Activated CD4-positive, alpha-beta T cell treated with anti-CD3 and anti-CD28 coated beads, Interleukin-10, Interleukin-2, amounts not matched to agents 100 ng/mL and 50 ng/mL, durations not matched to agents 16 hours and 8 hours (primary cell): ENCODE measurements around the gene WWC2.
"Not testable (repeated sequence)": the region's sequence is repeated elsewhere in the genome, so short reads cannot be mapped to it uniquely, and the experiment has no call there.

Experiments
- DNase-seq: peaks from one replicate; pipeline ENCODE4 v3.0.0-alpha.2; 2020

Gene WWC2

DNA sequence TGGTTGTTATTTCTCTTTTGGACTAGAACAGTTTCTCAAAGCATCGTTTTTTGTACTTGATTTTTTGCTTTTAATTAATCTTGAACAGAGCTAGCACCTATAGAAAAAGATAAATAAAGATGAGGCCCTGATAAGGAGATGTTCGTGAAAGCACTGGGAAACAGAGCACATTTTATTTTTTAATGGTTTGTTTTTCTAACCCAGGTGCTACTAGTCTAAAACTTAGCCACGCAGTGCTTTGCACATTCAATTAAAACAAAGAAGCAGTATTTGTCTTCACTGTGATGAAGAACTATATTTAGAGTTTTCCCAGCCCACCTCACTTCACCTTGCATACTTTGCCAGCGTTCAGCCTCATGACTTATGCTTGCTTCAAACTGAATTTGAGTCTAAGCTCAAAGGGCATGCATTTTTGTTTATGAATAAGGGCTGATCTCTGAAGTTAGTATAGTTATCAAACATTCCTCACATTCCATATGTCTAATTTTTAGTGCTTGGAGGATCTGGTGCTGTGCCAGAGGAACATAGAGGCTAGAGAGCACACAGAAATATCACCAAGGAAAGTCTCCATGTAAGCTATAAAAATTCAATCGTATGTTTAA is 76.7 kb downstream of the WWC2 start:
- no peak for DNase-seq

DNA sequence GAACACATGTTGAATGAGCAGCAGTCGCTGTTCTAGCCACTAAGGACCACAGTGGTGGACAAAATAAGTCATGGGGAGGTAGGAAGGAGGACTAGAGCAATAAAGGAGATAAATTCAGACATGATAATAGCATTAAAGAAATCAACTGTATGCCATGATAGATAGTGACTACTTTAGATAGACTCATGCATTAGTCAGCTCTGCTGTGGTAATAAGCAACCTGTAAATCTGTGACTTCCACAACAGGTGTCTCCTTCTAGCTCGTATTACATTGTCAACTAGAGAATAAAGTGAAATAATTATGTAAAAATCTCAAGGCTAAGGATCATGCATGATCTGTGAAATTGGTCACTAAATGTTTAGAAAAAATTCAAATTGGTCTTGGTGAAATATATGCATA is 77.9 kb downstream of the WWC2 start:
- DNase-seq: no peak

DNA sequence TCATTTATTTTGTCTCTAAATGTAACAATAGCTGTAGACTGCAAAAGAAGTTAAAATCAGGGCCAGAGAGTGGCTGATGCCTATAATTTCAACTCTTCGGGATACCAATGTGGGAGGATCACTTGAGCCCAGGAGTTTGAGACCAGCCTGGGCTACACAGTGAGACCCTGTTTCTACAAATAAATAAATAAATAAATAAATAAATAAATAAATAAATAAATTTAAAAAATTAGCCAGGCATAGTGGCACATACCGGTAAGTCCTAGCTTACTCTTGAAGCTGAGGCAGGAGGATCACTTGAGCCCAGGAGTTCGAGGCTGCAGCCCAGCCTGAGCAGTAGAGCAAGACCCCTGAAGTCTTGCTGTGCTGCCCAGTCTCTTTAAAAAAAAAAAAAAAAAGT is 79.1 kb downstream of the WWC2 start:
- DNase-seq: no peak

DNA sequence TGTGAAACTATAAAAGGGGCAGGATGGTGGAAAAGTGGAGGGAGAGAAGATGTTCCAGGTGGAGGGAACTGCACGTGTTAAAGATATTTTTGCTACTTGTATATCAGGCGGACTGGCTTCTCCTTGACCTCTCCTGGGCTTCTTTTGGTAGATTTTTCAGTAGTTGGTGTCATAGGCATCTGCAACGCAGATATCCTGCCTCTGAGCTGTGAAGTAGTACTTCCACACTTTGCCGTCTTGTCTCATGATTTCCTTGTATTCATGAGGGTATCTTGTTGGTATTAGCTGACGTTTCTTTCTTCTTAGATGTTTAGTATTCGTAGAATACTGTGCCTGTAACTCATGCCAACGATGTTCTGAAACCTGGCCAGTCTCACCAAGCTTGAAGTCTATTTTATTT is 81.0 kb downstream of the WWC2 start:
- DNase-seq: no peak

DNA sequence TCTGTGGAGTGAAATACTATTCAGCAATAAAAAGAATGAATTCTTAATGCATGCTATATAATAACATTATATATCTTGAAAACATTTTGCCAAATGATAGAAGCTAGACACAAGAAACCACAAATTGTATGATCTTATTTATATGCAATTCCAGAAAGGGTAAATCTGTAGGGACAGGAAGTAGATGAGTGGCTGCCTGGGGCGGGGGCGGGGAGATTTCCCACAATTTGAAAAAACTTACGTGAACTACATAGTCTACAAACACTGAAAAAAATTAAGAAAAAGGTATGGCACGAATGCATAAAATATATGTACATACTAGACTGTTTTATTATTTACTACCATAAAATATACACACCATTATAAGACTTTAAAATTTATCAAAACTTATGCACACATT is 81.6 kb downstream of the WWC2 start:
- no peak for DNase-seq

DNA sequence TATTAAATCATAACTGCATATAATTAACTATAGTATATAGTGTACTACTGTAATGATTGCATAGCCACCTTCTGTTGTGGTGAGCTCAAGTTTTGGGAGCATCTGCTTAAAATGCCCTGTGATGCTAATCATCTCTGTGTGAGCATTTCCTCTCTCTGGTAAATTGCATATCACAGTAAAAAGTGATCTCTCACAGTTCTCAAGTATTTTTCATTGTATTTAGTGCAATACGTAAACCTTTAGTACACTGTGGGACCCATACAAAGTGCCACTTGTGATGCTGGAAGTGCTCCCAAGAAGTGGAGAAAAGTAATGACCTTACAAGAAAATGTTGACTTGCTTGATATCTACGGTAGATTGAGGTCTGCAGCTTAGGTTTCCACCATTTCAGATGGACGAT is 82.0 kb downstream of the WWC2 start:
- no peak for DNase-seq

DNA sequence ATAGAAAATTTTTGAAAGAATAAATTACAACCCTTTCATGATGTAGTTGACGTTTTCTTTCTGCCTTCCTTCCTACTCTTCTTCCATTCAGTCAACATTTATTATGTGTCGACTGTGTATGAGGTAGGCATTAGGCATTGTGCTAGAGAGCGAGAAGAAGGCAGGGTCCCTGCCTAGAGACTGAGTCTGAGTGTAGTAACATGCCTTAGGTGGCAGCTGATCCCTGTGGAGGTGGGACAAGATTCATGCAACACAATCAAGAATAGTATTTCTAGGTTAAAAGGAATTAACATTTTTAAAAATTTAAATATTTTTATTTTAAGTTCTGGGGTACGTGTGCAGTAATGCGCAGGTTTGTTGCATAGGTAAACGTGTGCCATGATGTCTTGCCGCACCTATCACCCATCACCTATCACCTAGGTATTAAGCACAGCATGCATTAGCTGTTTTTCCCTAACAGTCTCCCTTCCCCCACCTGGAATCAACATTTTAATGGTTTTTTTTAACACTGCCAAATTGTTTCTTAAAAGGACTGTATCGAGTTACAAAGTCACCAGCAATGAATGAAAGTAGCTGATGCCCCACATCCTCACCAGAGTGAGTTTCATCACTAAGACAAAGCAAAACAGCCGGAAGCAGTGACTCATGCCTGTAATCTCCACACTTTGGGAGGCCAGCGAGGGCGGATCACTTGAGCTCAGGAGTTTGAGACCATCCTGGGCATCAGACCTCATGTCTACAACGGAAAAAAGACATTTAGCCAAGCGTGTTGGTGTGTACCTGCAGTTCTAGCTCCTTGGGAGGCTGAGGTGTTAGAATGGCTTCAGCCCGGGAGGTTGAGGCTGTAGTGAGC is 84.0 kb downstream of the WWC2 start:
- DNase-seq: peak; percentile 76

DNA sequence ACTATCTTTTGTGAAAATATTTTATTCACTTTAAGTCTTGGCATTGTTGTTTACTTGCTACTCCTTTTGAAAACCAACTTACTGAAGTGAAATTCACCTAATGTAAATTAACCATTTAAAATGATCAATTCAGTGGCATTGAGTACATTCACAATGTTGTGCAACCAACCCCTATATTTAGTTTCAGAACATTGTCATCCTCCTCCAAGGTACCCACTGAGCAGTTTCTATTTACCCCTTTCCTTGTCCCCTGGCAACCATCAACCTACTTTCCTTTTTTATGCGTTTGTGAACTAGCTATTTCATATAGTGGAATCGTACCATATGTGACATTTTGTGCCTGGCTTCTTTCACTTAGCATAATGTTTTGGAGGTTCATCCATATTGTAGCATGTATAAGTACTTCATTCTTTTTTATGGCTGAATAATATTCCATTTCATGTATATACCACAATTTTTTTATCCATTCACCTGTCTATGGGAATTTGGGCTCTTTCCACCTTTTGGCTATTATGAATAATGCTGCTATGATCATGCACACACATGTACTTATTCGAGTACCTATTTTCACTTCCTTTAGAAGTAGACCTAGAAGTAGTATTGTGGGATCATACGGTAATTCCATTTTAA is 85.0 kb downstream of the WWC2 start:
- peak; percentile 42 for DNase-seq

DNA sequence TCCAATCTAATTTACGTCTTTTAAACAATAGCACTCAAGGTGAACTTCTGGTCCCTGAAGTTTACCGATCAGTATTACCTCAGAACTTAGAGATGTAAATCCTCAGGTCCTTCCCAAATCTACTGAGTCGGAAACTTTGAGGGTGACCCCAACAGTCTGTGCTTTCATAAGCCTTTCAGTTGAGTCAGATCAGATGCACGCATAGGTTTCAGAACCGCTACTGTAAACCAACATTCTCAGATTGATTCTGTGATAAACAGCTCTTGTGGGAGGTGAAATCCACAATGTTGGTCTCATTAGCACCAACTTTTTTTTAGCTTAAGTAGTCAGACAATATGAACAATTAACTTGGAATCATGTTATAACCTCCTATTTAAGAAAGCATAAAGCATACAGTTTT is 86.0 kb downstream of the WWC2 start:
- DNase-seq: peak; percentile 82

DNA sequence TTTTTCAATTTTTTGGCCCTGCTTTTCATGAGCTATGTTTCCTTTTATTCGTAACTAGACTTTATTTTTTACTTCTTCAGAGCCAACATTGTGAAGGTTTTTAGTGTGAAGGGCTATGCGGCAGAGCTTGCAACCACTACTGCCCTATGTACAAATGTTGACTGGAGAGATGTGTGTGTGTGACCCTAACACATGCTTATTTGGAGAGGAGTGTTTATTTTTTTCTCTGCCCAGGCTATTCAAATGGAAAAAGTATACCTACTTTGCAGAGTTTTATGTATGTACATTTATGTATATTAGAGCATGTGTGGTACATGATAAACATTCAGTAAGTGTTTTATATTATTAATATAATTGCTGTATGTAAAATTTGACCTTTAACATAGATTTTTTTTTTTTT is 86.5 kb downstream of the WWC2 start:
- no peak for DNase-seq

DNA sequence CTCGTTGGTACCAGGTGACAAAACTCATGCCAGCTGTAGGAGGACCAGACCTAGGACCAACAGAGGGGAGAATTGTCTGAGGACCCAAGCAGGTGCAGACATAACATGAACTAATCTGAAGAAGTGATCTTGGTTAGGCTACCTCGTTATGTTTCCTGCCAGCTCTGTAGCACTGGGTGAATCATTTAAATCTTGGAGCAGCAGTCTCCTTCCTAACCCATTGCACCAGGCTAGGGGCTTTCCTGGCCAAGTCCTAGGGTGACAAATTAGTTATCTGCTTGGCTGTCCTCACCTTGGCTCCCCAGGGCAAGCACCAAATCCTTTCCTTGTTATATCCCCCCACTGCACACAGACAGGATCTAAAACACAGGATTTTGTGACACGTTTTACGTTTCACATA is 87.8 kb downstream of the WWC2 start:
- no peak for DNase-seq

DNA sequence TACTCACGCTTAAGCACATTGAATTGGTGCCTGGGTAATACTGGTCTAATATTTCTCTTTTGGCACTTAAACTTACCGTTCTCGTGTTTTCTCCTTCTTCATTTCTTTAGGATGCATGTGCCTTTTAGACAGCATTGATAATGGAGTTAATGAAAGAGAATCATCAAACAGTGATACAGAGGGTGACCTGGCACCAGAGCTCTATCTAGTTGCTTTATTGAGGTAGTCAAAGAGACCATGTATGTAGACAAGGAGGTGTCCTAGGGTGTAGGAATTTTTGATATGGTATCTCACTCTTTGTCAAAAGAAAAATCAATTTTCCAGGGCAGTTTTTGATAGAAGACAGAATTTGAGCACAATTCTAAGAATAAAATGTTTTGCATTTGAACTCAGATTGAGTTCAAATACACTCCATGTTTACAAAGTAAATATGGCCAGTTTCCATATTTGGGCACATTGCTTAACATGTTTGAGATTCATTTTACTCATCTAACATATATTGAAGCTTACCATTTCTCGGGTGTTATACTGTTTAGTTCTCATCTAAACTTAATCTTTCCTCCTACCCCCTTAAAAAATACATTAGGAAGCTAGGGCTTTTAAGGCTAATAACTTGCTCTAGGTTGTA is 92.0 kb downstream of the WWC2 start:
- DNase-seq: no peak

DNA sequence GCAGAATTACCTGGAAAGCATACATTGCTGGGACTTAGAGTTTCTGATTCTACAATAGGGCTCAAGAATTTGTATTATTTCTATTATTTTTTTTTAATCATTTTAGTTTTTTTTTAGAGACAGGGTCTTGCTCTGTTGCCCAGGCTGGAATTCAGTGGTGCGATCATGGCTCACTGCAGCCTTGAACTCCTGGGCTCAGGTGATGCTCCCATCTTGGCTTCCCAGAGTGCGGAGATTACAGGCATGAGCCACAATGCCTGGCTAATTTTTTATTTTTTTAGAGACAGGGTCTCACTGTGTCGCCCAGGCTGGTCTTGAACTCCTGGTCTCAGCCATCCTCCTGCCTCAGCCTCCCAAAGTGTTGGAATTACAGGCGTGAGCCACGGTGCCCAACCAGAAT is 92.6 kb downstream of the WWC2 start:
- no peak for DNase-seq

DNA sequence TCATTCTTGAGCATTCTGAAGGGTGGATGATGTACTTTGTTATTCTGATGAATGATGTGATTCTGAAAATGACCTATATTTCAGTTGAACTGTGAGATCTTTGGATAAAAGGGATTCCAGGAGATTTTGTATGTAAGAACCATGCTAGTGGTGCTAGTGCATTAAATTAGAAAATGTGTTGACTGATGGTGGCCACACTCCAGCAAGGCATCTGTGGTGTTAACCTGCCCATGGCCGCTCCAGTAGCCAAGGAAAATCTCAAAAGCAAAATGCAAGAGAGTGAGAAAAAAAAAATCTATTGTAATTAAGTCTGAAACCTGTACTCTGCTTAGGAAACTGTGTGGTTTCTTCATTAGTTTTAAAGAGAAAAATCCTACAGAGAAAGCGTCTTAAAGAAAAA is 93.5 kb downstream of the WWC2 start:
- no peak for DNase-seq

DNA sequence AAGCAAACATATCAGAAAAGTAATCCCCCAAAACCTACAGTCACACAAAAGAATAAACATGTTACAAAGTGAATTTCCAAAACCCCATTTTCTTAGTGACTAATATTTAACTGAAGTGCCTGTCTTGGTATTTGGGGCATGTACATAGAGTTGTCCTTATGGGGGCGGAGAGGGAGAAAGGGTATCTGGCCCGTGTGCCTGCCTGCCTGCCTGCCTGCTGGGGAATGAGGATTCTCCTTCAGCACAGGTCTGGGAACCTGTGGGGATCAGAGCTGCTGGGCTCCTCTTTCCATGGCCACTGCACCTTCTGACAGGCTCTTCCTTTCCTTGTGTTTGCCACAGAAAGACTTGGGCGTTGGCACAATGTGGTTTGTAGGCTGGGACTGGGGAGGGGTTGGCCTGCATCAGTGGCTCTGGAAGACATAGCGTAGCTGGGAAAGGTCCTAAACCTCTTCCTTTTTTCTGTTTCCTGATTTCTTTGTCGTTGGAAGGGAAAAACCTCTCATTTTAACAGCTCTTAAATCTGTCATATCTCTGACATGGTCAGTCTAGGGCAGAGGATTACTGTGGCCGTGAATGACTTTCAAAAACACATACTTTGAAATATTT is 94.8 kb downstream of the WWC2 start:
- not testable (repeated sequence) for DNase-seq

DNA sequence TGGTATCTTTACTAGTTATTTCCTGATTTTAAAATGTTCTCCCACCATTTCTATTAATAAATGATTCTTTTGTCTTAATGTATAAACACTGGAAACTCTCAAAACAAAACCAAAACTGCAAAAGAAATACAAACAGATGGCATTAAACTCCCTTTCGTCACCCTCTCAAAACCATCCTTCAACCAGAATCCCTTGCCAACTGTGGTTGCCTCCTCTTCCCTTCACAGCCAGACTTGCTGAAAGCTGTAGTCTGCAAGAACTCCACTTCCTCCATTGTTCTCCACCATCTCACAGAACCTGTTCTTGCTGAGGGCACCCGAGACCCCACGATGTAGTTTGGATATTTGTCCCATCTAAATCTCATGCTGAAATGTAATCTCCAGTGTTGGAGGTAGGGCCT is 96.5 kb downstream of the WWC2 start:
- no peak for DNase-seq

DNA sequence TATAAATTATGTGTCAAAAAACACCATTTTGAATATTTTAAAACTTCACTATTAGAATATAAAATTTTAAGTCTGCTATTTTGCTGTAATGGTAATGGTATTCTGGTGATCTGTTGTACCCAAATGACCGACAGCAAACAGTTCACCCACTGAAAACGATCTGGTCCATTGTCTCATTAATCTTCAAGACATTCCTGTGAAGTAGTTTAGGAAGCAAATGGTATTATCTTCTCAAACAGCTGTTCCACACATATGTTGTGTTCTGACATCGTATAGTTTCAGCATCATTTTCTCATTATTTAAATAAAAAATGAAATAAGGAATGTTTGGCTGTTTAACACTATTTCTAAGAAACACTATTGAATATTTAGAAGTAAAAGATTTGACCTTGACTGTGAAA is 98.1 kb downstream of the WWC2 start:
- DNase-seq: no peak

DNA sequence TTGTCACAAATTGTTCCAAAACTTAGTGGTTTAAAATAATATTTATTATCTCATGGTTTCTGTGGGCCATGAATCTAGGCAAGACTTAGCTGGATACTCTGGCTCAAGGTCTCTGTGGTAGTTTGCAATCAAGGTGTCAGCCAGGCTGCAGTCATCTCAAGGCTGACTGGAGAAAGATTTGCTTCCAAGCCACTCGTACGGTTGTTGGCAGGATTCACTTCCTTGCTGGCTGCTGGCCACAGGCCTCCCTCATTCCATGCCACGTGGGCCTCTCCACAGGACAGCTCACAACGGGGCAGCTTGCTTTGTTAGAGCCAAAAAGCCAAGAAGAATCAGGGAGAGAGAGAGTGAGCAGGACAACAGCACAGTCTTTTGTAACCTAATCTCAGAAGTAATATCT is 101.4 kb downstream of the WWC2 start:
- DNase-seq: no peak

DNA sequence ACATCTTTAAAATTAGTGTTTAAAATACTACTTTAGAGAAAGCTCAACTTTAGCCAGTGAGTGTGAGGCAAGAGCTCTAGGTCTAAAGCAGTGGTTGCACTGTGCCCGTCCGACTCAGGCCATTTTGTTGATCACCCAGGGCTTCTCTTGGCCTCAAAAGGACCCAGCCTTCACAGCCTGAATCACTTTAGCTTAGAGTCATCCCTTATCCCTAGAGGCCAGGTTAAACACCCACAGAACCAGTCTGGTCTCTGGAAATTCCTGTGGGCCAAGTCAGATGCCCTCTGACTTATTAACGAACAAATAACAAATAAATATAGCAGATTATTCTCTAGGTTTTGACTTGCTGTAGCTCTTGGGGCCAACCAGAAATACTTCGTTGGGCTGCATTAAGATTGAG is 102.3 kb downstream of the WWC2 start:
- no peak for DNase-seq

DNA sequence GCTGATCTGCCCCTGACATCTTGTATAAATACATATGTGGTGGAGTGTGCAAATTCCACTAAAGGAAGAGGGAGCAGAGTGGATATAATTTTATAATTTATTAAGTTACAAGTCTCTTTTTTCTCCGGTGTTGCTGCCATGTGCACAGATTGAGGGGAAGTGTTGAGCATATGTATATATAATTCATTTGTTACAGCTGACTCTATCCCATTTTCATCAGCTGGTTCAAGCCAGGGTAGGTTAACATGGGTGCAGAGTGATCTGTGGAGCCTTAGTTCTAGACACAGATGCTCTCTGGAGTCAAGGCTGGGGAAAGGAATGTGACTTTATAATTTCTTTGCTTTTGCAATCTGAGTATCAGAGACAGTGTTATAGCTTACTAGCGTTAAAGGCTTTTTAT is 103.5 kb downstream of the WWC2 start:
- DNase-seq: no peak

DNA sequence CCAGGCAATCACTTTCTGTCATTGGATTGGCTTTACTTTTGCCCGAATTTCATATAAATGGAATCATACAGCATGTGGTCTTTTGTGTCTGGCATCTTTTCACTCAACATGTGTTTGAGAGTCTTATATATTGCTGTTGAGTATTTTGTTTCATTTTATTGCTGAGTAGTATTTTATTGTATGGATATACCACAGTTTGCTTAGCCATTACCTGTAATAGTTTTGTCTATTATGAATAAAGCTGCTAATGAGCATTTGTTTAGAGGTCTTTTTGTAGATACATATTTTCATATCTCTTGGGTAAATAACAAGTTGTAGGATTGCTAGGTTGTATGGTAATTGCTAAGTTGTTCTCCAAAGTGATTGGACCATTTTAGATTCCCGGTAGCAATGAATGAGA is 105.7 kb downstream of the WWC2 start:
- no peak for DNase-seq

DNA sequence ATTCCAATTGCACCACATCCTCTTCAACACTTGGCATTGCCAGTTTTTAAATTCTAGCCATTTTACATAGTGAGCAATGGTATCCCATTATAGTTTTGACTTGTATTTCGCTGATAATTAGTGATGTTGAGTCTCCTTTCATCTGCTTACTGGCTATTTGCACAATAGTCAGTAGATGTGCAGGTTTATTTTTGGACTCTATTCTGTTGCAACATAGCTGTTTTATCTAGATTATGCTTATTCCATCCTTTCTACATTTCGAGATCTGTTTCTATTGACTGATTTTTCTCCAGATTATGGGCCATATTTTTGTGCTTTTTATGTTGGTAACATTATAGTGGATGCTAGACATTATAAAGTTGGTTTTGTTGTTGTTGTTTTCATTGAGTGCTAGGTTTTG is 106.1 kb downstream of the WWC2 start:
- no peak for DNase-seq

DNA sequence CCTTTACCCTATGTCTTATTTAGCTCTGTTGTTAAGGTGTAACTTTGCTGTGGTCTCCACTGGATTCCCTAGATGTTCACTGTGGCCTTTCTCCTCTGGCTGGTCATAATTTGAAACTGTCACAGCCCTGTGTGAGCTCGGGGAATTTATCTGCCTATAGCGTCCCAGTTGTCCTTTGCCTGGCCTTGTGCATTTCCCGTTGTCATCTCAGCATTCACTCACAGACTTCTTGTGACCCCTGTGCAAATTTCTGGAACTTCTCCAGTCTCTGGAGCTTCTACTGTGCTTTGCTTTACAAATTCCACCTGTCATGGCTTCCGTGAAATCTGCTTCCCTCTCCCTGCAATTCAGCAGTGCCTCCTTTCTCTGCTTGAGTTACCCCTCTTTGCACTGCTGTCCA is 106.7 kb downstream of the WWC2 start:
- DNase-seq: no peak

DNA sequence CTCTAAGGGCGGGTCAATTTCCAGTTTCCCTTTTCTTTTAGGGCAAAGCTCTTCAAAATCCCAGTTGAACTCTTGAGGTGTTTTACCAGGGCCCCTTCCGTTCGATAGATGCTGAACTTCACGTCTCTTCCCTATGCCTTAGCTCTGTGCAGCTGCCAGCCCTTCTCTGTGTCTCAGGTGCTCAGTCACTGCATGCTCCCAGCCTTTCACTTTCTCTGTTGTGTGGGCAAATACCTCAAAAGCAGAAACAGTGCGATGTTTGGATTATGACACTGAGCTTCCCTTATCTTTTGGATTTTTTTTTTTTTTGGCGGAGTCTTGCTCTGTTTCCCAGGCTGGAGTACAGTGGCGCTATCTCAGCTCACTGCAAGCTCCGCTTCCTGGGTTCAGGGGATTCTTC is 112.5 kb downstream of the WWC2 start:
- DNase-seq: no peak
